LNCAP (cell line): ENCODE results near the gene ANKRD52.

Source experiments
- TF ChIP-seq, protein P1 (sequence below): fragments of 450-650 bp; IDR thresholded peaks from 2 replicates; pipeline ENCODE4 v1.5.1; 2017; ENCODE audit warnings: mild to moderate bottlenecking

Gene ANKRD52

DNA sequence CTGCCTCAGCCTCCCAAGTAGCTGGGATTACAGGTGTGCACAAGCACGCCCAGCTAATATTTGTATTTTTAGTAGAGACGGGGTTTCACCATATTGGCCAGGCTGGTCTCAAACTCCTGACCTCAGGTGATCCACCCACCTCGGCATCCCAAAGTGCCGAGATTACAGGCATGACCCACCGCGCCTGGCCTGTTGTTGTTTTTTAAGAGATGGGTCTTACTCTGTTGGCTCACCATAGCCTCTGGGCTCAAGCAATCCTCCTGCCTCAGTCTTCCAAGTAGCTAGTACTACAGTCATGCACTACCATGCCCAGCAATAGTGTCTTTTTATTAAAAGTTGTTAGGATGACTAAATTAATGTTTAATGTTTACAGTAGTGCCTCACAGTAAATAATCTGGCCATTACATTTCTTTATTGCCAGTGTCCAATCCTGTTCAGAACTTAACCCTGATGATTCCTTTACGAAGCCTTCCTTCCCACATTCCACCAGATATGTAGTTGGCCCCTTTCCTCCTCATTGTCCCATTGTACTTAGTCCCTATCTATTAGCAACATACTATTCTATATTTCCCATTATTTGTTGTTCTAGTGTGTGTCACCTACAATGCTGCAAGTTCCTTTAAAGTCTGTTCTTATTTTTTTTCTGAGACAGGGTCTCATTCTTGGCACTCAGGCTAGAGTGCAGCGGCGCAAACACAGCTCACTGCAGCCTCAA lies 60.1 kb downstream of the ANKRD52 start:
- TF ChIP-seq, protein P1, sequence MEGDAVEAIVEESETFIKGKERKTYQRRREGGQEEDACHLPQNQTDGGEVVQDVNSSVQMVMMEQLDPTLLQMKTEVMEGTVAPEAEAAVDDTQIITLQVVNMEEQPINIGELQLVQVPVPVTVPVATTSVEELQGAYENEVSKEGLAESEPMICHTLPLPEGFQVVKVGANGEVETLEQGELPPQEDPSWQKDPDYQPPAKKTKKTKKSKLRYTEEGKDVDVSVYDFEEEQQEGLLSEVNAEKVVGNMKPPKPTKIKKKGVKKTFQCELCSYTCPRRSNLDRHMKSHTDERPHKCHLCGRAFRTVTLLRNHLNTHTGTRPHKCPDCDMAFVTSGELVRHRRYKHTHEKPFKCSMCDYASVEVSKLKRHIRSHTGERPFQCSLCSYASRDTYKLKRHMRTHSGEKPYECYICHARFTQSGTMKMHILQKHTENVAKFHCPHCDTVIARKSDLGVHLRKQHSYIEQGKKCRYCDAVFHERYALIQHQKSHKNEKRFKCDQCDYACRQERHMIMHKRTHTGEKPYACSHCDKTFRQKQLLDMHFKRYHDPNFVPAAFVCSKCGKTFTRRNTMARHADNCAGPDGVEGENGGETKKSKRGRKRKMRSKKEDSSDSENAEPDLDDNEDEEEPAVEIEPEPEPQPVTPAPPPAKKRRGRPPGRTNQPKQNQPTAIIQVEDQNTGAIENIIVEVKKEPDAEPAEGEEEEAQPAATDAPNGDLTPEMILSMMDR = no peak

DNA sequence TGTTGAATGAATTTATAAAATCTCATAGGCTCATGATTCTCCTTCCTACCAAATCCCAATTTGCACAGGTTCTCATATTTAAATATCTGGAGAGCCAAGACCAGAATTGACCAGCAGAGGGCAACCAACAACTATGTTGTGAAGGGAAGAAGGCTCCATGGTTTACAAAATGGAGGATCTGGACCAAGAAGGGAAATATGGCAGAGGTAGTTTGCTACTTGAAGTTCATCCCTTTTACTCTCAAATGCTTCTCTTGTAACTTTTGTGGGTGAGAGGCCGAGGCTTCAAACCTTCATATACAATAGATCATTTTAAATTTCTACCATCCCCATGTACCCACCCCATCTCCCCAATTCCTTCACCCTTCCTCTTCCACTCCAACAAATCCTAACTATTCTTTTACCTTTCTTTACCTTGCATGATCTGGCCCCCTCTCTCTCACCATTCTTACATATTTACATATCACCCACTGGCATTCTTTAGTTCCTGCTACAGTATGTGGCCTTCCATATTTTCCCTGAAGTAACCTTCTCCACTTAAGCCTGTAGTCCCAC lies 65.1 kb downstream of the ANKRD52 start:
- TF ChIP-seq, protein P1 = peak; percentile 87

DNA sequence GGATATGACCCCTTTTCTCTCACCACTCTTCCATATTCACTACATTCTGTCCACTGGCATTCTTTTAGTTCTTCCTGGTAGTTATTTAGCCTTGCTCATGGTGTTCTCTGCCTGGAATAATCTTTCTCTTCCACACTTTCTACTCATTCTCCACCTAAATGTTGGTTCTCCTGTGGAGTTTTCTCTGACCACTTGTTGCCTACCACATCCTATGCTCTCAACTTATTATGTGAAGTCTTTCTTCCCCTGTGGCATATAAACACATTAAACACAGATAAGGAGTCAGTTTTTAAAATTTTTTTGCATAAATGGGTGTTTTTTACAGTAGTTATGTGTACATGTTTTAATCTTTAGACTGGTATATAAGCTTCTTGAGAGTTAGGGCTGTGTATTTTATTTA lies 65.6 kb downstream of the ANKRD52 start:
- TF ChIP-seq, protein P1 = no peak

DNA sequence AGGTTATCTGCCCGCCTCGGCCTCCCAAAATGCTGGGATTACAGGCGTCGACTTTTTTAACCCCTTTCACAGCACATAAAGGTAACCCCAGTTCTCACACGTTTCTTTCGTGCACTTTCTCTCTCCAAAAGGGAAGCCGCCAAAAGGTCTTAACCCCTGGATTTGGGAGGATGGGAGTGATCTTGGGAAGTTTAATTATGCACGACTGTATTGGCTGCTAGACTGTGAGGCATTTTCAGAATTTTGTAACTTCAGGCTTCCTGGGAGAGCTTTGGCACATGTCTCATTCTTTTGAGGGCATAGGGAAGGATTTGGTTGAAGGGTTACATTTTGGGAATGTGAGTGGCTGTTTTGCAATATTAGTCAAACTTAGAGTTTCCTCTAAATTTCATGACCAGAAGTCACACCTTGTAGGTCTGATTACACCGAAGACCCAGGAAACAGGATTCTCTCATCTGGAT lies 67.5 kb downstream of the ANKRD52 start:
- TF ChIP-seq, protein P1 = no peak

DNA sequence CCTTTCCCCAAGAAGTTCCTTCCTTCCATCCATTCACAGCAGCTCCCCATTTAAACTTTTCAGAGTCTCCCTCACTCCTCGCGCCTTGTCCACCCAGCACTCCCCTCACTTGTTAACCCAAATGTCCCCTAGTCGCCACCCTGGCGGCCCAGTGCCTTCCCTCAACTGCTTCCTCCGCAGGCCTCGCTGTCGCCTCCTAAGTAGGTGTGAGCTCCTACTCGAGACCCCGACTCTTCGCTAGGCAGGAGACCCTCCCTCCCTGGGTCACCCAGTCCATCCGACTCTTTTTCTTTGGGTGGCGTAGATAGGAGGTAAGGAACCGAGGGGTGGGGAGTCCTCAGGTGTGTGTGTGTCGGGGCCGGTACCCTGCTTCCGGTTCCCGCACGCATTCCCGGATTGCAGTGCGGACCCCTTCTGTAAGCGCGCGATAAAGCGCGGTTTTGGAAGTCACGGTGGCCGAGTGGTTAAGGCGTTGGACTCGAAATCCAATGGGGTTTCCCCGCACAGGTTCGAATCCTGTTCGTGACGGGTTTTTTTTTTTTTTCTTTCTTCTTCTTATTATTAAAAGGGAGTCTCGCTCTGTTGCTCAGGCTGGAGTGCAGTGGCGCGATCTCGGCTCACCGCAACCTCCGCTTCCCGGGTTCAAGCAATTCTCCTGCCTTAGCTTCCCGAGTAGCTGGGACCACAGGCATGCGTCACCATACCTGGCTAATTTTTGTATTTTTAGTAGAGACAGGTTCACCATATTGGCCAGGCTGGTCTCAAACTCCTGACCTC lies 68.1 kb downstream of the ANKRD52 start:
- TF ChIP-seq, protein P1 = no peak

DNA sequence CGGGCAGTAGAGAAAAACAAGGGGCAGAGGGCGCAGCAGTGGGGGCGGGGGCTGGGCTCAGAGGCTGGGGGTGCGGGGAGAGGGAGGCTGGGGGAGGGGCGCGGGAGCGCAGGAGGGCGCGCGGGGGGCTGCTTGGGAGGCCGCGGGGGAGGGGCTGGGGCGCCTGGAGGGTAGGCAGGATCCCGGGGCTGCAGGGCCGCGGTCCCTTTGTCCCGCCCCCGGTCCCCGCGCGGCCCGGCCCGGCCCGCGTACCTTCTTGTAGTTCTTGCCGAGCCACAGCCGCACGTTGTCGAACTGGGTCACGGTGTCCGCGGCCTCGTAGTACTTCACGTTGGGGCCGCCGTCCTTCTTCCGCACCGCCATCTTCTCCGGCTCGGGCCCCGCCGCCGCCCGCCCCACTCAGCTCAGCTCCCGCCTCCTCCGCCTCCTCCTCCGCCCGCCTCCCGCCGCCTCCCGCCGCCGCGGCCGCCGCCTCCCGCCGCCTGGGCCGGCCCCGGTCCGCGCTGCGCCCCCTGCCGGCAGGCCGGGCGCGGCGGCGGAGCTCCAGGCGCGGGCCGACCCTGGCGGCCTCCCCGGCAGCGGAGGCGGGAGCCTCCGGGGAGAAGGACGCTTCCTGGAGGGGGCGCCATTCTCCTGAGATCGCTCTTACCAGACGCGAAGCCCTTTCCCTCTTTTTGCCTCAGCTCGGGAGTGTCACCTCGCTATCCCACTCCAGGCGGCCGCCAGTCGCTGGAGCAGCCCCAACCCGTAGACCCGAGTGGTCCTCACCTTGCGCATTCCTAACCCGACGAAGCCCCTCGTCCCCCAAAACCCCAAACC lies 68.9 kb downstream of the ANKRD52 start, which contains the start of gene SMARCC2:
TSS of gene SMARCC2 (minus strand) at position 385 of the 819 bp plus-strand sequence. CDS start at position 363, 22 bp downstream.
- TF ChIP-seq, protein P1 = peak; percentile 99

DNA sequence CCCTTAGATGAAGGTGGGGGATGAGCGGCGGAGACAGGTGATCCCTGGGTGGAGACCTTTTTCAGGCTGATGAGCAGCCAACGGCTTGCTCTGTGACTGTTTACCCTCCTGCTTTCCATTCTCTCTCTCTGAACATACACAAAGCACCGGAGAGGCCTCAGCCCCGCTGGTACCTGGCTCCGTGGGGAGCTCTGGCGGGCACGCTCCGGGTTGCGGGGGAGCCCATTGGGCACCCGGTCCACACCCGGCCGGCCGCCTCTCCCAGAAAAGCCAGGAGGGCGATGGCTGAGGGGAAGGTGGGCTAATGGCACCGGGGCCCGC lies 69.4 kb downstream of the ANKRD52 start:
- TF ChIP-seq, protein P1 = no peak
